HG03025 (cell line): ENCODE results near the gene NEK6.
"Not testable (repeated sequence)": the region's sequence is repeated elsewhere in the genome, so short reads cannot be mapped to it uniquely, and the experiment has no call there.

Source experiments
- ATAC-seq: cut with Tn5 transposase; IDR thresholded peaks from one replicate; pipeline ENCODE4 v1.9.1; 2021; ENCODE audit warnings: mild to moderate bottlenecking, moderate library complexity; ENCODE audit not compliant: unreplicated experiment, low FRiP score

Gene NEK6

DNA sequence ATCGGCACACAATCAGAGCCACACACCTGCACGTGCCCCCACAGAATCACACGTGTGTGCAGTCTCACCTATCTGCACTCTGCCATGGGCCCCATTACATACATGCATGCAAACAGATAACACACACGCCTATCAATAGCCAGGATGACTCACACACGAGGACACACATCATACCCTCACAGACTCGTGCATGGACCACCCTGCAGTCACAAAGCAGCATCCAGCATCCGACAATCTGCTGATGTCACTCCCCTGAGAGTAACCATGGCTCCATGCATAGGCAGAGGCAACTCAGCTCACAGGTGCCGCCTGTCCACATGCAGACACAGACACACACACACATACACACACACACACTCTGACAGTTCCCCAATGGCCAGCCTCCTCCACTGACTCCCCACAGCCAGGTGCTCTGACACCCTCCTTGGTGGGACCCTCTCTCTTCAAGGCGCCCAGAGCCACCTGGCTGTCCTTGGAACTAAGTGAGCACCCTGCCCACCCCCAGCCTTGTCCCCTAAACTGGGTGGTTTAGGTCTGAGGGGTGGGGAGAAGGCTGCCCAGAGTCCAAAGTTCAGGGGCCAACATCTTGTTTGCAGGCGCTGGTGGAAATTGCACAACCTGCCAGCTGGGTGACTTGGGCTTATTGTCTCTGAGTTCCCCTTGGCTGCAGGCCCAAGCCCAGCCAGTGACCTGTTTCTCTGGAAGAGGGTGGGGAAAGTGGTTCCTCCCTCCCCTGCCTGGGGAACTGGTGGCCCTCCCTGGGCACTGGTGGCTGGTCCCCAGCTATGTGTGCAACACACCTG, 34.6 kb upstream of the NEK6 start:
- no peak for ATAC-seq

GRCh38 chr9:124225945-124226344, 31.8 kb upstream of the NEK6 start:
- ATAC-seq, result no peak

DNA sequence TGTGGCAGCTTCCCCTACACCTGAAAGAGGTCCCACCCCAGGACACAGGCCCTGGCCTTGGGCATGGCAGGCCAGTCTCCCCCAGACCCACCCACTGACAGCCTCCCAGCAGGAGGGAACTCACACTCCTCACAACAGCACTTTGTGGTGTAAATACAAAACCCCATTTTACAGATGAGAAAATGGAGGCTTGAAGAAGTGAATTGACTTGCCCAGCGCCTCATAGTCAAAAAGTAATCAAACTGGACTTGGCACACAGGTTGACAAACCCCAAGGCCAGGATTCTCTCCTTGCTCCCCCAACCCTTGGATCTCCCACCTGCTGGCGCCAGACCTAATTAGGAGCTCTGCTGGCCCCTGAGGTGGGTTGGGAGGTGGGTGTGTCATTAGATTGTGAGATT, 29.2 kb upstream of the NEK6 start:
- ATAC-seq, result no peak

DNA sequence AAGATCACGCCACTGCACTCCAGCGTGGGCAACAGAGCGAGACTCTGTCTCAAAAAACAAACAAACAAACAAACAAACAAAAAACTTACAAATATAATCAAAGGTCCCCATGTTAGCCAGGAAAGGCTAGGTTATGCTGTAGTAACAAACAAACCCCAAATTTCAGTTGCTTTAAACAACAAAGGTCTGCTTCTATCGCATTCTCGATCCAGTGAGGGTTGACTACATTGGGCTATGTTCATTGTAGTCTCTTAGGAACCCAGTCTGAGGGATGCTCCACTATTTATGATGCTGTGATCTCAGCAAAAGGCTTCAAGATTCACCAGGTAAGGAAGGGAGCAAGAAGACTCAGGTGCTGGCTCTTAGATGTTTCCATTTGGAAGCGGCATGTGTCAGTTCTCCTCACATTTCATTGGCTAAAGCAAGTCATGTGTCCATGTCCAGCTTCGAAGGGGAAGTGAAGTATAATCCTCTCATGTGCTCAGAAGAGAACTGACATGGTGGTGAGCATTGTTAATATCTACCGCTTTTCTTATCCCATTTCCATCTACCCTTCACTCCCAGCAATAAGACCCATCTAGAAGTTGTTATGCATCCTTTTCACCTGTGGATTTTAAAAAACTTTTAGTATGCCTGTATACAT, 26.5 kb upstream of the NEK6 start:
- no peak for ATAC-seq

GRCh38 chr9:124238546-124239140, 19.1 kb upstream of the NEK6 start:
- no peak for ATAC-seq

DNA sequence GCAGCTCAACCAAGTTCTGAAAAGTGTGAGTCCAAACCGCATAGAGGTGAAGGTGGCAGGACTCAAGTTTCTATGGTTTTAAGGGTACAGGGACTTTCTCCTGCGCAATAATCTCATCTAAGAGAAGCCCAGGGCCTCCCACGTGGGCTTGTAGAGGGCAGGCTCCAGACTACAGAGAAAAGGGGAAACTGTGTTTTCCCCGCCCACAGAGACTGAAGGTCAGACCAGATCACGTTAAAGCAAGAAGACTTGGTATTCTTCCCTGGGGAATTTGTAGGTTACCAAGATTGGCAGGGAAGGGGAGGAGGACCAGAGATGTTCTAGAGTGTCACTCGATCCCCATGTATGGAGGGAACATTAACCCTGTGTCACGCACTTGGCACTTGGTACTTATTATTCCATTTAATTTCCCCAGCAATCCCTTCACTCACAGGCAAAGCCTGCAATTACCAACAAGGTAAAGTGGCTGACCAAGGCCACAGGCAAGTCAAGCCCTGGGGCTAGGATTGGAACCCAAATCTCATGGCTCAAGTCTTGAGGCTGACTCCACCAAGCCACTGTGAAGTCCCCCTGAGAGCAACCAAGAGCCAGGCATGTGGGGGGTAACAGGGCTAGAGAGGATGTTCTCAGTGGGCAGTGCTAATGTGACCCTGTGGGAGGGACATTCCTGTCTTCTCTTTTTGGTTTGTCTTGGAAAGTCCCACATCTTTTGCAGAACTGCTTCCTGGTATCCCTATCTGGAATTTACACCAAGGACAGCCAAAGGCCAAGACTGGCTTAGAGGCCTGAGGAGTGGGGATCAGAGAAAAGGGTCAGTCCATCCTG, 18.3 kb upstream of the NEK6 start:
- ATAC-seq, result peak; percentile 76

DNA sequence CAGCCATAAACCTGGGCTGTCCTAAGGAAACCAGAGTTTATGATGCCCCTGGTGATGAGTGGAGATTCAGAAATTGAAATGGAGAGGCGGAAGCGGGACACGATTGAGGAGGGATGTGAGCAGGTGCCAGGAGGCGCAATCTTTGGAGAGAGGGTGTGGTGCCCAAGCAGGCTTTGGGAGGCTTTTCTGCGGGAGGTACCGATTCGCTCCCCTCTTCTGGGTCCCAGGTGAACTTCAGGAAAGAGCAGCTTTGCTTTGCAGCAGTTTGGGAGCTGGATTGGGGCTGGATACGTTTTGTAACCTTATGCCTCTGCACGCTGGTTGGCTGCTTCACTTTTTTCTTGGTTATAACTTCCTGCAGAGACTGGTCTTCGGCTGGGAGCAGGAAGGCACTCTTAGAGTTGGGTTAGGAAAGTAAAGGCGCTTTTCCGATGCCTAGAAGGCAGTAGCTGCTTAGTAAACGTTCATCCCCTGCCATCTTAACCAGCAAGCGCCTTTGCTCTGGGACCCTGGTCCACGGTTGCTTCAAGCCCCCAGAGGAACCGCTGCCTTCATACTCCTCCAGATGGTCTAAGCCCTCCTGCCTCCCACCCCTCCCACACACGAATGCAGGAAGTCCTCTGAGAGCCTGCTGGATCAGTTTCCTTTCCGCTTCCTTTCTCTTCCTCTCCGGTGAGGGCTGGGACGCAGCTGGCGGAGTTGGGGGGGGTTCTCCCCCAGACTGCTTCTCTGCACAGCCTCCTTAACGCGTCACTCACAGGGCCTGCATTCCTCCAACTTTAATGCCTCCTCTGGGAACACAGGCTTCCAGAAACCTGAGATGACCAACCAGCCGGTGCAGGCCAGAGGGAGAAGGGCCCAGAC, 15.2 kb upstream of the NEK6 start:
- no peak for ATAC-seq

GRCh38 chr9:124247393-124247792, 10.4 kb upstream of the NEK6 start:
- ATAC-seq, result not testable (repeated sequence)

DNA sequence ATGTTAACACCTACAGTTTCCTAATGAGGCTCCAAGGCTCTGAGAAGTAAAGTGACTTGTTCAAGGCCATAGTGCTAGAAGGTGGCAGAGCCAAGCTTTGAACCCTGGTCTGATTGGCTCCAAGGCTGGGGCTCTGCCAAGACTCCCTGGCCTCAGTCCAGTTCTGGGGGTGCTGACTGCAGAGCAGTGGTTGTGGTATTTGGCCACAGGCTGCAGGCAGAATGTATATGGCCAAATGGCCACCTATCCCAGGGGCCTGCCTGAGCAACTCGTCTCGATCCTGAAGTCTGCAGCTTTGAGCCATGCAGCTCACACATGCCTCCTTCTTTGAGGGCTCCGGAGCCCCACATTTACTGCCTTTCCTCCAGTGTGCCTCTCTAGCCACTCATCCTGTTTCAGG, 9.7 kb upstream of the NEK6 start:
- ATAC-seq, result no peak

- ATAC-seq, result no peak
These were observed 8.8 kb upstream of the NEK6 start for GRCh38 chr9:124248960-124249359.

GRCh38 chr9:124251204-124251603, 6.5 kb upstream of the NEK6 start:
- ATAC-seq, result no peak

DNA sequence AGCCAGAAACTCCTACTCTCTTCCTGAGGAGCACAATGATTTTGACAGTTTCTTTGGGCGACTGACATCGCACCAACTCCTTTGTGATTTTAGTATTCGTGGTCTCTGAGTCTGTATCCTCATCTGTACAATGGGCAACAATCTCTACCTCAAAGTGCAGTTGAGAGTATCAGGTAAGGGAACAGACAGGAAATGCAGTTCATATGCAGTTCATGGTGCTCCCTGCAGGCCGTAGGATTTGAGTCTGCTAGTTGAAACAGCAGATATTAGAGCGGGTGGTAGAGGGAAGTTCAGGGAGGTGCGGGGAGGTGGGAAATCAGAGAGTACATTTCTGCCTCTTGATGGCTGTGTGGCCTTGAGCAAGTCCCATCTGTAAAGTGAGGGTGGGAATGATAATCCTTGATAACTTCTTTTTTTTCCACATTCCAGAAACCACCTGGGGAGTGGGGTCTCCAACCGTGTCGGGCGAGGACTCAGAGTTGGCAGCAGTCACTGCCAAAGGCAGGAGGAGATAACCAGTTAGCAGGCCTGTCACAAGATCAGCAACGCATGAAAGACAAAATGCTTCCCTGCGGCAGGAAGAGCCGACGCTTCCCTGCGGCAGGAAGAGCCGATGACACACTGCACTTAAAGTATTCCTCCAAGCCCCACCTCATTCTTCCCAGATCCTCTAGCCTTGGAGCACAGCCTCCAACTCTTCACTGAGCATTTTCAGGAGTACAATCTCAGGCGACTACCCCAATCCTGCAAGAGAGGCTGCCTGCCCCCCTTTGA, 6.0 kb upstream of the NEK6 start:
- no peak for ATAC-seq

- ATAC-seq, result not testable (repeated sequence)
These were observed 4.9 kb upstream of the NEK6 start for GRCh38 chr9:124252878-124253277.

DNA sequence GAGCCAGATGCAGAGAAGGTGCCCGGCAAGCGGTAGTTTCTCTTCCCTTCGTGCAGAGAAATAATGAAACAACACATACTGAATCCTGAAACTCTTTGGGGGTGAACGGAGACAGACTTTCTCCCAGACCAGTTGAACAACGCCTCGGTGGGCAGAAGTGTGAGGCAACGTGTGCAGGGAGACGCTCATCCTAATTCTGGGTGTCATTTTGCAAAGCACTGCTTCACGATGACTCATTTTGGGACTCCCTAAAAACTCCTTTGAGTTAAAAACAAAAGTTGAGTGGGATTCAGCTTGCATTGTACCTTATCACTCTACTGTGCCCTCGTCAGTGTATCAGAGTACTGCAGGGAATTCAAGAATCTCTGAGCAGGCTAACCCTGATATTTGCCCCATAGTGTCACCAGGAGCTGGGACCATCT, 3.5 kb upstream of the NEK6 start:
- no peak for ATAC-seq

- no peak for ATAC-seq
These were observed 2.5 kb upstream of the NEK6 start for GRCh38 chr9:124255222-124255621.

DNA sequence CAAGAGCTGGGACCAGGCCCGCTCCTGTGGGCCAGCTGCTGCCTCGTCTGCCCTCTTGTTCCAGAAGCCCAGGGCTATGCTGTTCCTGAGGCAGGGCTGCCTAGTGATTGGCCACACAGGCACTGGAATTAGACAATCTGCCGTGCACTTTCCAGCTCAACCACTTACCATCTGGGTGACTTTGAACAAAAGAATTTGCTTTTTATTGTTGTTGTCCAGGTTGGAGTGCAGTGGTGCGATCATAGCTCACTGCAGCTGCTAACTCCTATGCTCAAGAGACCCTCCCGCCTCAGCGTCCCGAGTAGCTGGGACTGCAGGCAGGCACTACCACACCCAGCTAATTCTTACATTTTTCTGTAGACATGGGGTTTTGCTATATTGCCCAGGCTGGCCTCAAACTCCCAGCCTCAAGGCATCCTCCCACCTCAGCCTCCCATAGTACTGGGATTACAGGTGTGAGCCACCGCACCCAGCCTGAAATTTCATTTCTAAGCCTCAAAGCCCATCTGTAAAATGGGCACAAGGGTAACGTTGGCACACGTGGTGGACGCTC, 1.2 kb upstream of the NEK6 start:
- ATAC-seq, result no peak

- no peak for ATAC-seq
These were observed 492 bp upstream of the NEK6 start for GRCh38 chr9:124257070-124257843.

GRCh38 chr9:124258607-124259157, 933 bp downstream of the NEK6 start:
- ATAC-seq, result no peak
